Urothelium cell line (cell line): ENCODE data around the gene MCM3.
A peak's percentile ranks its signal among the peaks of the same experiment; 100 is the strongest.

Experiments
- DNase-seq: peaks from one replicate; pipeline ENCODE4 v3.0.0; 2011; ENCODE audit warnings: low spot score, mixed read lengths
- FAIRE-seq: peaks from 2 replicates; lab custom pipeline; 2011; peaks lifted over from hg19 to GRCh38; lab: Jason Lieb, UNC

The MCM3 gene

DNA sequence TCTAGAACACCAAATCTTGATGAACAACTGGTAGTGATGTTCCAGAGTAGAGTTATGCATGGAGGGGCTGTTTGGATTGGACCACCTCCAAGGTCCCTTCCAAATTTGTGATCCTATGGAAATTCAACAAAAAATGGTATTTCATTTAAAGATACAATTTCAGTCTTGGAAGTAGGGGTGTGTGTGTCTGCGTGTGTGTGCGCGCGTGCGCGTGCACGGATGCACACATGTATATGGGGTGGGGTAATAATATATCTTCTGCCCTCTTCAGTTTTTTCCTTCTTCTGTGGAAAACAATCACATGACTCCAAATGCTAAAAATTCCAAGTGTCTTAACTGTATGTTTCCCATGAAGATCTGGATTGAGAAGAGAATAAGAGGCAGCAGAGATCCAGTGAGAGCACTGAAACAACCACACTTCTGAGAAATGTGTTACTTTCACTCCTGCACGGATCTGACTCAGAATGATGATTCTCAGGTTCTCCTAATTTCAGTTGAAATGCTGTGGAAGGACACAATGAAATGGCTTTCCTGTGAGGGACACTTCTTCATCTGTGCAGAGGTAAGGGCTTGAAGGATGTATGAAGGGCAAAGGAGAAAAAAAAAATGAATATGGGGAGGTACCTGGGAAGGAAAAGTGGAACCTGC, 29.7 kb downstream of the MCM3 start:
- DNase-seq (no peak), FAIRE-seq (no peak)

DNA sequence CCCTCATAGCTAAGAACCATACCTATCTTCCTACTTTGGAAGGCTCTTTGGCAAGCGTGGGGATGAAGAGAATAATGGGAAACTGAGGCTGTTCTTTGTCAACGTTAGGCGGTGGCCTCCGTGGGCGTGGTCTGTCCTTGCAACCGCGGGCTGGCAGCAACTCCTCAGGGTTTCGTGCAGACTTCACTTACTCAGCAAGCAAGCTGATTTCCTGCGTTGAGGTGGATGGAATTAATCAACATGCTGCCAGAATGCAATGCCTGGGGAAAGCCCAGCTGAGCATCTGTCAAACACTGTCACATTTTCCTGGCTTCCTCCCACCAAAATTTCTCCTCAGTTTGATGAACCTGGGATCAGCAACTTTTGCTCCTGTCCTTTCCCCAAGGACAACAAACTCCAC, 31.0 kb downstream of the MCM3 start:
- DNase-seq (no peak), FAIRE-seq (no peak)

DNA sequence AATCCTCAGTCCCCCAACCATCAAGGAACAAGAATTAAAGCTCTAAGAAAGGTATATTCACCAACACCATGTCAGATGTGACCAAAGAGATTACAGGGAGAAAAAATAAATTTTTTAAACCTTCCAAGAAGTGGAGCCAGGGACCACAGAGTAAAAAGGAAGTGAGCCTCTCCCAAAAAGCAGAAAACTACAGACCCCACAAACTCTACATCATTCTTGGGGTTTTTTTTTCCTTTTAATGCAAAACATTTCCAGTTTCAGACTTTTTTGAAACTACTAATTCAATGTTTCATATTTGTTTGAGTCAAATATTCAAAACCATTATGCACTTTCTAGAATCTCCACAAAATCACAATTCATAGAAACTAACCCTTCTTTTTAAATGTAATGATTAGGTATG, 33.4 kb downstream of the MCM3 start:
- no peak for FAIRE-seq
- DNase-seq, result no peak

DNA sequence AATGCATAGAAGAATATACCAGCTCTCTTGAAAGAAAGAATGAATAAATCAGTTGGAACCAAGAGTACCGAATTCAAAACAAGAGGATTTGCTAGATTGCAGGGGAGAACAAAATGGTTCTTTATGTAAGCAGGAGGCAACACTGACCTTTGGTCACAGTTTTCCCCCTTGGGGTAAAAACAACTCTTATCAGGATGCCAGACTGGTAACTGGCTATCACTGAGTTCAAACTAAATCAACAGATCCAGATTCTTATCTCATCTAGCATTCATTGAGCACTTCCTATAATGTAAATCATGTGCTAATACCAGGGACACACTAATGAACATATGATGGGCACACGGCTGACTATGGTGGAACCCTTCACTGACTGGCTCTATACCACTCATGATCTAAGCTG, 35.5 kb downstream of the MCM3 start:
- FAIRE-seq, result no peak
- DNase-seq, result no peak

DNA sequence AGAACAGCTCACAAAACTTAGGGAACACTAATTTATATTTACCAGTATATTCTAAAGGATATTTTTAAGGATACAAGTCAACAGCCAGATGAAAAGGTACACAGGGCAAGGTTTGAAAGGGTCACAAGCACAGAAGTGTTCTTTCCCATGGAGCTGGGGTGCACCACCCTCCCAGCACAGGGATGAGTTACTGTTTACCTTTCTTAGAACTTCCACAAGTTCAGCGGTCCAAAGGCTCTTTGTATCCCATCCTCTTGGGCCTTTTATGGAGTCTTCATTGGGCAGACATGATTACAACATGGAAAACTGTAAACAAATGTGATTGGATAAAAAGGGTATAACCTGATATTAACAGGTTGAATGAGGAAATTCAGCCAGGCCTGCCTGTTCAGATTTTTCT, 39.1 kb downstream of the MCM3 start:
- no peak for FAIRE-seq
- DNase-seq, result no peak

DNA sequence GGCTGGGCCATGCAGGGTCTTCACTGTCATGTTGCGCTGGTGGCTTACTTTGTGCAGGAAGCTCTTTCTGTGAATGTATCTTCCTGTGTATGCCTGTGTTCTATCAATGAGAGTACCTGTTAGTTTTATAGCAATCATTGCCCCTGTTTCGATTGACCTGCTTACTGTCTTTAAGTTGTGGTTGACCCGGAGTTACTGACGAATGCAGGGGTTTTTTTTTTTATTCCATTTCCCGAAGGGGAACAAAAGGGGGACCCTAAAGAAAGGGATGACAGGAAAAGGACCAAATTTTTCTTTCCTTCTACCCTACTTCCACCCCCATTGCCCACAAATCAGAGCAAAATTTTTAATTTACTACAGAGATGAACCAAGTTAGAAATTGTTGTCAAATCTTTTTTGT, 40.1 kb downstream of the MCM3 start, which contains the start of gene IL17F:
IL17F (minus strand) TSS at position 101 of the 400 bp plus-strand sequence; CDS start at position 30, 71 bp downstream.
- no peak for DNase-seq

DNA sequence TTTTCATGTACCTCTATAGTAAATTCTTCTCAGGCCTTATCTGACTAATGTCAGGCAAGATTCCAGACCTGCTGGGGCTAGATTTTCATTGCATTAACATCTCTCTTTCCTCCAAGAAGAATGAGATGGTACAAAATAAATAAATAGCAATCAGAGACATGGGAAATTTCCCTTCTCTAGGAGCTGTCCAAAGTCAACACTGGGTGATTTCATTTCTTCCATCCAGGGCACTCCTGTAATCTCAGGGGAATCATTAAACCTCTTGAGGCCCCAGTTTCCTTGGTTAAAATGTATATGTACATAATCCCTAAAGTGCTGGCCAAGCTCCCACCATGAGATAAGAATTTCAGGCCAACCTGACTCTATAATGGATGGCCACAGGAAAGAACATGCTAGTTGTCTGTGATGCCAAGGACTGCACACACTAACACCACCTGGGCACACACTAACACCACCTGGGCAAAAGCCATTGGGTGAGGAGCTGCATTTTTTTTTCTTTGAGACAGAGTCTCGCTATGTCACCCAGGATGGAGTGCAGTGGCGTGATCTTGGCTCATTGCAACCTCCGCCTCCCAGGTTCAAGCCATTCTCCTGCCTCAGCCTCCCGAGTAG, 41.2 kb downstream of the MCM3 start:
- DNase-seq (no peak), FAIRE-seq (no peak)

More for the DNA sequence above, 40.1 kb downstream of the MCM3 start, which contains the start of gene IL17F:
- no peak for FAIRE-seq

DNA sequence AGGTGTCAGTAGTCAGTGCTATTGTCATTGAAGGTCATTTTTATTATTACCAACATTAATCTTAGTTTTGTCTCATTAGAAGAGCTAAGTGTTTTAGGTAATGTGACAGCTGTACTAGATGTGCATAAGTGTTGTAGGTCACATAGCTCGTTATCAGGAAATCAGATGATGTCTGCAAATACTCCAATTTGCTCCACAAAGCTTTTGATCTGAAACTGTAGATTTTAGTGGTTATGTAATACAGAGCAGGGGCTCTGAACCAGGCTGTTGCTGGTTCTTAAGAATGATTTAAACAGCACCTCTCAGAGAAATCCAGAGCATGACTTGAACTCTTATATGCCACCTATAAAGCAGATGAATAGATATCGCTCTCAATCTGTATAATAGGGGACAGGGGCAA, 42.7 kb downstream of the MCM3 start:
- FAIRE-seq (peak; percentile 56), DNase-seq (no peak)

DNA sequence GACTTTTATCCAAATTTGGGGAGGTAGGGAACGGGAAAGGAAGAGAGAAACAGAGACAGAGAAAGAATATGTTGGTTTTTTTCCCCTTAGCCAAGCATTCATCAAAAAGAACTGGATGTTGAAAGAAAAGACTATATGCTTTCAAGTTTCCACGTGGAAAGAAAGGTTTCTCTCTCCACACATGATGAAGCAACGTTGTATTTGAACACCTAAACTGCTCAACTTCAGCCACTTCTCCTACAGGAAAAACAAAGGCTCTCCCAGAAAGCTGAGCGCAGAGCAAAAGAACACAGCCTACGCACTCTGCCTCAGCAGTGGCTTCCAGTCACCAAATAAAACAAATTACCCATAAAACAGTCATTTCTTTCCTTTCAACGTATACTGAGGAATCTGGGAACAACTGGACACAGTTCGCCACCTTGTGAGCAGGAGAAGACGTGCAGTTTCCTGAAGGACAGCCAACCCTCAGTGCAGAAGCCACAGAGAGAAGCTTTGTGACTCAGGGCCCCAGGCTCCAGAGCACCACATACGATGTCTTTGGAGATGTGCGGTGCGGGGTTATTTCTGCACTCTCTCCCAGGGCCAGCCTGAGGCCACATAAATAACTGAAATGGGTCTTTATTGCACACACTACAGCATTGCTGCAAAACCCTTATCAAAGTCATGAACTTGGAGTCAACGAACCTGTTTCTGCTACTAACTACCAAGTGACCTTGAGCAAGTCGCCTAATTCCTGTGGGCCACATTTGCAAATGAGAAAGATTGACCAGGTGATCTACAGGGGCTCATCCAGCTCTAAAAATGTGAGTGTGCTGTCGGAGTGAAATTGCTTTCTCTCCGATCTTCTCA, 50.3 kb downstream of the MCM3 start:
- FAIRE-seq, result peak; percentile 75

DNA sequence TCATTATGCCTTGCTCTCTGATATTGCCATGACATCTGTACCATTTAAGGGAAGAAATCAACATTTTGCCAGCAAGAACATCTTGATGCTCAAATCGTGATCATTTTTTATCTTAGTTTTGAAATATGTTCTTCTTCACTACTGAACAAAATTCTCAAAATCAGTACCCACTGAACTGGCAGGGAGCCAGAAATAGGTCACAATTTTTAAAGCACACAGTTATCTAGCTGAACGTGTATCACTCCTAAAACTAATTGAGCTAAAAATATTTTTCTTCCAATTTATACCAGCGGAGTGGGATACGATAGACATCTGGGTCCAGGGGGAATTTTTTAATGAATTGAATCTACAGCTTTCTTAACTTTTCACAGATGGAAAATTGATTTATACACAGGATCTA, 51.5 kb downstream of the MCM3 start:
- DNase-seq, result no peak
- no peak for FAIRE-seq

More for the DNA sequence above, 50.3 kb downstream of the MCM3 start:
- DNase-seq, result peak; percentile 89

DNA sequence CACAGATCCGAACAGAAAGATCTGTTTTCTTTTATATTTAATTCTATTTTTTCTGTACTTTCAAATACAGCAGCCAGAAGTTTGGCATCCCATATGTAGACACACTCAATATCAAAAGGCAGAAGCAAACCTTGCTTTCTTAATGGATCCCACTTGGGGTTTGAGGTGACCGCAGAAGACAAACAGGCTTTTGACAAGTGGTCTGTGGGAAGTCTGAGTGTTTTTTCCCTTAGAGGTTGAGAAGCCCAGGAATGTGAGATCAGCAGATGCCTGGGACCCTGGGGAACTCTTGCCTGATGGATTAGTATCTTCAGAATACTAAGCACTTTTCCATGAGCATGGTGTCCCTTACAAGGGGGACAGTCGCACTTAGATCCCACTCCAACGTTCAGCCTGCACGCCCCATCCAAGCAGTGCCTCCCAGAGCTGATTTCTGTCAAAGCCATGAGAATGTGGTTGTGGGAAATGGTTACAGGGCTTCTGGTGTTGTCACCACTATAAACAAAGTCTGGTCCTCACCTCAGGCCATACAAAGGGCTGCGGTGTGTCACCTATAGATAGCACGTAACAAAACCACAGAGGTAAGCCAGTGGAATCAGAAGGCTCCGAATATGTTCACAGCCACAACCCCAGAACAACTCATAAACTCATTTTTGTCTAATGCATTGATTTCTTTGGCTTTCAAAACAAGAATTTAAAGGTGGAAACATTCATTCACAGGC, 53.0 kb downstream of the MCM3 start:
- no peak for DNase-seq
- FAIRE-seq, result no peak

DNA sequence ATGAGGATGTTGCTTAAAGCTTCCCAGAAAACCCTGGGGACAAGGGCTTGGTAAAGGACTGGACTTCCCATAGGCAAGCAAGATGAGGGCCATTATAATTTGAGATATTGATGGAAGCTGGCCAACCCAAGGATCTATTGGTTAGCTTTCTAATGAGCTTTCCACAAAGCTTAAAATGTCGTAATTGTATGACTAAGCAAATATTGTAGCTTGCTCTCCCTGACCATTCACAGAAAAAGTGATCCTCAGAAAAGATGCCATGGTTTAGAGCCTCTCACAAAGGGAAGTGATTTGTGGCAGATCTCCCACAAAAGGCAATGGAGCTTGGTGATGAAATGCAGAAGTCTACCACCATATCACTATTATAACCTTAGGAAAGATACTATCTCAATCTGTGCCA, 53.9 kb downstream of the MCM3 start:
- DNase-seq (no peak), FAIRE-seq (no peak)

DNA sequence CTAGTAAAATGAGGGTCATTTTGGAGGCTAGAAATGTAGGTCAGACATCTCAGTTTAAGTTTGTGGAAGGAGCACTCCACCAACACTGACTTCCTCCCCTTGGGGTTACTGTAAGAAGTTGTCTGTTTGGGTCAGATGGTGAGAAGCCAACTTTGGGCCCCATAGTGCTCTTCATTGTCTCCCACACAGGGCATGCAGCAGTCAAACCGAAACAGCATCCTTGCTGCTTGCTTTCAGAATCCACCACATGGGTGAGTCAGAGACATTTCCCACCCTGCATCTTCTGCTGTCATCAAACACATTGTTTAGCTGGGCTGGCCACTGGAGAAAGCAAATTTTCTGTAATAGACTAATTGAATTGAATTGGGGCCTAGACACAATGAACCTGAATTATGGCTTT, 57.0 kb downstream of the MCM3 start:
- FAIRE-seq (no peak), DNase-seq (no peak)

DNA sequence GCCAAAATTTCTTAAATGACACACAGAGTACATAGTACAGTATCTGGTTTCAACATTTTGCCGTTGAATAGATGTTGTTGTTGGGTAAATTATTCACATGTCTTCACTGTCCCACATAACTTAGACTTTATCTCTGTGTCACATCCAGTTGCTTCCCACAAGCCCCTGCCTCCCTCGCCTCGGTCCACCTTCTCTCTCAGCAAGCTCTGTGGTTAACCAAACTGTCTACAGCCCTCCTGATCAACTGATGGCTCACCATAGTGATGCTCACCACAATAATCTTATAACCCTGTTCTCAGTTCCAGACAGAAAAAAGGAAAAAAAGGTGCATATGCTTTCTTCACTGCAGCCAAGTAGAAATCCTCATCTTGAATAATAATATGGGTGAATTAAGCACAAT, 63.2 kb downstream of the MCM3 start:
- FAIRE-seq, result no peak
- DNase-seq, result peak; percentile 34

DNA sequence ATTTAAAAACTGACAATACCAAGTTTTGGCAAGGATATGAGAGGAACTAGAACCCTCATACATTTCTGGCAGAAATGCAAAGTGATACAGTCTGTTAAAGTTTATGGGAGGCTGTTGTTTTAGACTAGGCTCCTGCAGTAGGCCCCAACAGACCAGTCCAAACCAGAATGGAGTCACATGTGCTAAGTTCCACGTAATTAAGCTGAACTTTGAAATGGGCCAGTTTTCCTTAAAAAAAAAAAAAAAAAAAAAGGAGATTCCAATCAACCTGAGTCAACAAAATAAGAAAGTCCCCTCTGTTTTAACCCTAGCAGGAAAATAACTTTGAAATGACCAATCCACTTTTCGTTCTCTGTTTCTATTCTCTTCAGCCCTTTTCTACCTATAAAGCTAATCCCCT, 66.8 kb downstream of the MCM3 start:
- no peak for FAIRE-seq
- no peak for DNase-seq

DNA sequence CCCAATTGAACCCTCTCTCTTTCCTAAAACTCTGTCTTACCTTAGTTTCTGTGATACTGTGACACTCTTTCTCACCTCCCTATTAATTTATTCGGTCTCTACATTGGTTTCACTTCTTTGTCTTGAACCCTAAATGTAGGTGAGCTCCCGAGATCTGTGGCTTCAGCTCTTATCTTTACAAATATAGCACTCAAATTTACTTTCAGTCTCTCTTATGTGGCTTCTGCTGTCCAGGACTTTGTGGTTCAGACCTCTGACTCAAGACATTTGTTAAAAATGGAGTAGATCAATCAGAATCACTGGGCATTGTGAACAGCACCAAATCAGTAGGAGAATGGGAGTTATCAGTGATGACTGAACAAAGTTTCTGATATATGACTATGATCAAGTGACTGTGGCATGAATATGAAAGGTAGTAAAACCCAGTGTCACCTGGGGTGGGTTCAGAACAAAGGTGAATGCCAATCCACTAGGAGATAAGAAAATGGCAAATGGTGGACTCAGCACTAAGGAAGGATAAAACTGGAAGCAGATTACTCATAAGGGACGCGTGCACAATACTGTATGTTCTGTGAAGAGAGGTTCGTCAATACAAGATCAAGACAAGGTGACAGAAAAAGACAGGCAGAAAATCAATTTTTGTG, 67.5 kb downstream of the MCM3 start:
- FAIRE-seq, result no peak
- DNase-seq, result no peak

DNA sequence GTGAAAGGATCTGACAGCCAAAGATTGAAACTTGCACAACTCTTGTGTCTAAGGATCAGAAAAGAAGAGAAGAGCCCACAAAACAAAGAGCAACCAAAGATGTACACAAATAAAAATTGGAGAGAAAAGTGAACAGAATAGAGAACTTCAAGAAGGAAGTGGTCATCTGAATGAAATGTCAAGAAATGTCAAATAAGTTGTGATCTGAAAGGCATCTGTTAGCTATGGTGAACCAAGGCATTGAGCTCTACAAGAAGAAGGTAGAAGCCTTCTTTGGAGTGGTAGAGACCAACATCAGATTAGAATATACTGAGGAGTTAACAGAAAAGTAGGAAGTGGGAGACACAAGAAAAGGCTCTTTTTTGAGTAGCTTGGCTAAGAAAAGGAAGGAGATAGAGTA, 68.8 kb downstream of the MCM3 start:
- no peak for FAIRE-seq
- no peak for DNase-seq
